Endothelial cell of umbilical vein (primary cell): Measurements from ENCODE around the gene ATP2B2. TPM values are rescaled to one million over a fixed set of nuclear protein-coding genes. Genes with fewer than 3 reads are reported as not detected.

Source experiments
- BruUV-seq: library from RNA; stranded (reverse); fragments of 400-500 nt; replicated peaks from 2 replicates; lab custom pipeline; 2021; lab: Mats Ljungman, UMichigan
- CTCF ChIA-PET: fragments of 300-600, 350-600 bp; sonication (Branson Sonifier 250); formaldehyde crosslinking; loops from one replicate; lab custom pipeline; 2021; ENCODE audit warnings: antibody characterized with exemption, inconsistent platforms; lab: Charles Lee
- POLR2A ChIA-PET: fragments of 300-600, 350-600 bp; sonication (Branson Sonifier 250); formaldehyde crosslinking; loops from one replicate; lab custom pipeline; 2021; ENCODE audit warnings: antibody characterized with exemption, inconsistent platforms; lab: Charles Lee
- DNase-seq: peaks from one replicate; pipeline ENCODE4 v3.0.0-alpha.2; 2011; ENCODE audit warnings: low read depth, low spot score
- FAIRE-seq: peaks from 2 replicates; lab custom pipeline; 2011; peaks lifted over from hg19 to GRCh38; lab: Jason Lieb, UNC
- H2AFZ ChIP-seq: 2 replicates; pipeline ENCODE4 v1.6.0; 2012; ENCODE audit warnings: low read depth, low read length, control low read depth, inconsistent platforms
- H3K27ac ChIP-seq: 2 replicates; pipeline ENCODE4 v1.5.1; 2011; ENCODE audit warnings: low read depth, mild to moderate bottlenecking, control low read depth, low read length, moderate library complexity; ENCODE audit not compliant: insufficient read depth
- H3K27me3 ChIP-seq, 2 experiments: 2 replicates each; pipeline versions ENCODE4 v1.6.0 to v1.6.1; 2011; ENCODE audit warnings: low read length in 2 of 2, mixed read lengths in 1 of 2; ENCODE audit not compliant: control insufficient read depth in 2 of 2, insufficient read depth in 2 of 2
- H3K36me3 ChIP-seq, 2 experiments: 2 replicates in 1 of 2; 3 replicates in 1 of 2; pipeline ENCODE4 v1.5.1; 2011; ENCODE audit warnings: low read length in 2 of 2, mild to moderate bottlenecking in 1 of 2, moderate library complexity in 1 of 2; ENCODE audit not compliant: control insufficient read depth in 2 of 2, insufficient read depth in 2 of 2; ENCODE audit errors: extremely low read depth in 1 of 2
- H3K4me1 ChIP-seq: 3 replicates; pipeline ENCODE4 v1.5.1; 2011; ENCODE audit warnings: mild to moderate bottlenecking, low read length; ENCODE audit not compliant: control insufficient read depth, insufficient read depth; ENCODE audit errors: extremely low read depth
- H3K4me2 ChIP-seq: 2 replicates; pipeline ENCODE4 v1.6.1; 2011; ENCODE audit warnings: low read length, control low read depth, mixed read lengths; ENCODE audit not compliant: insufficient read depth
- H3K4me3 ChIP-seq, 3 experiments: fragments of 200-600 bp in 1 of 3; sonication (generic), shearing (Covaris generic) in 1 of 3; replicated peaks in 1 of 3; 2 replicates each; pipeline ENCODE4 v1.5.1; 2011 to 2016; ENCODE audit warnings: control low read depth in 3 of 3, low read length in 3 of 3, mild to moderate bottlenecking in 2 of 3, inconsistent platforms in 1 of 3, low read depth in 1 of 3, moderate library complexity in 1 of 3; ENCODE audit not compliant: insufficient read depth in 1 of 3
- H3K79me2 ChIP-seq: 2 replicates; pipeline ENCODE4 v1.6.0; 2012; ENCODE audit warnings: low read length, inconsistent platforms; ENCODE audit not compliant: control insufficient read depth, insufficient read depth
- H3K9ac ChIP-seq: replicated peaks from 2 replicates; pipeline ENCODE3; 2011; ENCODE audit warnings: low read length, control low read depth; ENCODE audit not compliant: insufficient read depth; ENCODE audit errors: extremely low read depth
- H3K9me1 ChIP-seq: replicated peaks from 3 replicates; pipeline ENCODE4 v1.6.0; 2011; ENCODE audit warnings: mild to moderate bottlenecking, low read length; ENCODE audit not compliant: control insufficient read depth, insufficient read depth; ENCODE audit errors: extremely low read depth
- H3K9me3 ChIP-seq: replicated peaks from 2 replicates; pipeline ENCODE4 v1.5.1; 2012; ENCODE audit warnings: low read length, inconsistent platforms; ENCODE audit not compliant: control insufficient read depth, insufficient read depth
- H4K20me1 ChIP-seq: replicated peaks from 2 replicates; pipeline ENCODE3; 2011; ENCODE audit warnings: mild to moderate bottlenecking, low read length; ENCODE audit not compliant: control insufficient read depth, insufficient read depth; ENCODE audit errors: extremely low read depth
- EZH2 ChIP-seq: IDR thresholded peaks from 2 replicates; pipeline ENCODE4 v1.6.1; 2012; ENCODE audit warnings: borderline replicate concordance, low read depth, mild to moderate bottlenecking, moderate library complexity, low read length, inconsistent platforms; ENCODE audit not compliant: severe bottlenecking
- FOS ChIP-seq: IDR thresholded peaks from 2 replicates; pipeline ENCODE4 v1.6.1; 2011; ENCODE audit warnings: mild to moderate bottlenecking, low read length, moderate library complexity, borderline replicate concordance; ENCODE audit not compliant: insufficient read depth
- GATA2 ChIP-seq: IDR thresholded peaks from 2 replicates; pipeline ENCODE4 v1.7.0; 2011; ENCODE audit warnings: low read depth, mild to moderate bottlenecking, moderate library complexity, mixed read lengths, low read length; ENCODE audit not compliant: insufficient read length, insufficient read depth
- JUN ChIP-seq: IDR thresholded peaks from 2 replicates; pipeline ENCODE4 v1.6.1; 2011; ENCODE audit warnings: borderline replicate concordance, low read depth; ENCODE audit not compliant: insufficient read length, insufficient read depth
- MYC ChIP-seq: IDR thresholded peaks from one replicate; pipeline ENCODE4 v1.6.1; 2011; ENCODE audit warnings: mild to moderate bottlenecking, low read depth, low read length
- POLR2A ChIP-seq: IDR thresholded peaks from 2 replicates; pipeline ENCODE4 v1.6.1; 2012; ENCODE audit warnings: low read depth, mild to moderate bottlenecking, control low read depth, low read length
- POLR2AphosphoS5 ChIP-seq: IDR thresholded peaks from 2 replicates; pipeline ENCODE4 v1.6.1; 2012; ENCODE audit warnings: low read depth, mild to moderate bottlenecking, control low read depth, low read length, moderate library complexity; ENCODE audit not compliant: insufficient read depth
- dilution Hi-C: fragments of 300-500 bp; cut with MboI; formaldehyde crosslinking; loops from one replicate; pipeline ENCODE4 v1.15.0; 2019; ENCODE audit warnings: low sequenced_read_pairs; ENCODE audit not compliant: extremely low pct_ligation_motif_present
- intact Hi-C: fragments of 100-400 bp; cut with micrococcal nuclease; formaldehyde crosslinking; loops from one replicate; pipeline ENCODE4 v1.10.0; 2022
- polyA plus RNA-seq, 4 experiments: library from polyadenylated mRNA; depleted of rRNA in 3 of 4; stranded (reverse) in 3 of 4; unstranded in 1 of 4; fragments of >200 nt; gene quantifications; 2 replicates each; pipeline versions ENCODE4 v1.2.1 to v1.2.3, GENCODE V29; 2011 to 2012; ENCODE audit warnings: missing spikeins in 1 of 4
- total RNA-seq: library from RNA; stranded (reverse); gene quantifications from 2 replicates; pipeline ENCODE4 v1.2.3, GENCODE V29; 2021
- TF ChIP-seq, protein P1 (sequence below), 2 donors: IDR thresholded peaks; 1 replicate in 1 of 2; 2 replicates in 1 of 2; pipeline ENCODE4 v1.5.1; 2011; ENCODE audit warnings: low read length in 2 of 2, mild to moderate bottlenecking in 2 of 2, moderate library complexity in 2 of 2, control low read depth in 1 of 2, inconsistent platforms in 1 of 2, low read depth in 1 of 2; ENCODE audit not compliant: insufficient read depth in 1 of 2; ENCODE audit errors: extremely low read depth in 1 of 2
- TF ChIP-seq, protein P2 (sequence below): IDR thresholded peaks from 2 replicates; pipeline ENCODE4 v1.6.1; 2011; ENCODE audit not compliant: insufficient read depth, insufficient read length

ATP2B2 gene
- total and polyA plus RNA-seq, 2 donors (not counting 3 experiments of a cell fraction or from before 2014, with no cell fraction given) = not detected

DNA sequence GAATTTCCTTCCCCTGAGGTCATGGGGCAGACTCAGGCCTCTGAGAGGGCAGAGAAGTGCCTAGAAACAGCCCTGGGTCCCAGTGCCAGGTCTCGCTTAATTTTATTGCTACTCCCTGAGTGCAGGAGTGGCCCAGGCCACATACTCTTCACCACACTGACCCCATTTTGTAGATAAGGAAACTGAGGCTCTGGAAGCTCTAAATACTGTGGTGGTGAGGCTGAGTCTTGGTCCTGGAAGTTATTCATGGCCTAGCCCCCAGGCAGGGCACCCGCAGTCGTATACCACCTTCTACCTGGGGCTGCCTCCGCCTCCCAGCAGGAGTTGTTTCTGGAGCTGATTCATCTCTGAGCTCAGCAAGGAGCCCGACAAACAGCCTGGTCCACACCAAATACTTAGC lies 9.8 kb downstream of the ATP2B2 start:
- ChIA-PET POLR2A (no interaction called here), CTCF (no interaction called here)
- no peak overlapping the region for H3K4me3 ChIP-seq
- H3K9me1 ChIP-seq = no peaks in the 10 kb centered on the region
- H3K4me2 ChIP-seq = no peak overlapping the region
- dilution Hi-C loops (no loop called here), intact Hi-C loops (no loop called here)
- no peak overlapping the region for H2AFZ ChIP-seq
- no peak overlapping the region for H3K27ac ChIP-seq
- H3K79me2 ChIP-seq = no peaks in the 10 kb centered on the region
- H4K20me1 ChIP-seq = no peaks in the 10 kb centered on the region
- H3K27me3 ChIP-seq = no peaks in the 10 kb centered on the region
- TF ChIP-seq, protein P1, sequence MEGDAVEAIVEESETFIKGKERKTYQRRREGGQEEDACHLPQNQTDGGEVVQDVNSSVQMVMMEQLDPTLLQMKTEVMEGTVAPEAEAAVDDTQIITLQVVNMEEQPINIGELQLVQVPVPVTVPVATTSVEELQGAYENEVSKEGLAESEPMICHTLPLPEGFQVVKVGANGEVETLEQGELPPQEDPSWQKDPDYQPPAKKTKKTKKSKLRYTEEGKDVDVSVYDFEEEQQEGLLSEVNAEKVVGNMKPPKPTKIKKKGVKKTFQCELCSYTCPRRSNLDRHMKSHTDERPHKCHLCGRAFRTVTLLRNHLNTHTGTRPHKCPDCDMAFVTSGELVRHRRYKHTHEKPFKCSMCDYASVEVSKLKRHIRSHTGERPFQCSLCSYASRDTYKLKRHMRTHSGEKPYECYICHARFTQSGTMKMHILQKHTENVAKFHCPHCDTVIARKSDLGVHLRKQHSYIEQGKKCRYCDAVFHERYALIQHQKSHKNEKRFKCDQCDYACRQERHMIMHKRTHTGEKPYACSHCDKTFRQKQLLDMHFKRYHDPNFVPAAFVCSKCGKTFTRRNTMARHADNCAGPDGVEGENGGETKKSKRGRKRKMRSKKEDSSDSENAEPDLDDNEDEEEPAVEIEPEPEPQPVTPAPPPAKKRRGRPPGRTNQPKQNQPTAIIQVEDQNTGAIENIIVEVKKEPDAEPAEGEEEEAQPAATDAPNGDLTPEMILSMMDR (IDR thresholded peaks at IDR 0.05; ENCODE audit: extremely low read depth in 1 of 2, insufficient read depth in 1 of 2, low read depth in 1 of 2, low read length in 2 of 2) = no peak
- TF ChIP-seq MYC (no peak), EZH2 (no peak), GATA2 (no peak), FOS (no peak), POLR2AphosphoS5 (no peak), POLR2A (no peak), JUN (no peak)
- TF ChIP-seq, protein P2, sequence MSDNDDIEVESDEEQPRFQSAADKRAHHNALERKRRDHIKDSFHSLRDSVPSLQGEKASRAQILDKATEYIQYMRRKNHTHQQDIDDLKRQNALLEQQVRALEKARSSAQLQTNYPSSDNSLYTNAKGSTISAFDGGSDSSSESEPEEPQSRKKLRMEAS = no peak
- FAIRE-seq (no peak), DNase-seq (no peak)
- no TSS peak for BruUV-seq
- H3K9me3 ChIP-seq = no peaks in the 10 kb centered on the region
- no peak overlapping the region for H3K9ac ChIP-seq
- no peaks in the 10 kb centered on the region for H3K36me3 ChIP-seq
- no peaks in the 10 kb centered on the region for H3K4me1 ChIP-seq
